ENCODE data around the gene ATP9A. TPM values are rescaled to one million over a fixed set of nuclear protein-coding genes. Genes with fewer than 3 reads are reported as not detected.

Gene ATP9A
- total RNA-seq, 1 donor from 2014 or later: 25.2 TPM

DNA sequence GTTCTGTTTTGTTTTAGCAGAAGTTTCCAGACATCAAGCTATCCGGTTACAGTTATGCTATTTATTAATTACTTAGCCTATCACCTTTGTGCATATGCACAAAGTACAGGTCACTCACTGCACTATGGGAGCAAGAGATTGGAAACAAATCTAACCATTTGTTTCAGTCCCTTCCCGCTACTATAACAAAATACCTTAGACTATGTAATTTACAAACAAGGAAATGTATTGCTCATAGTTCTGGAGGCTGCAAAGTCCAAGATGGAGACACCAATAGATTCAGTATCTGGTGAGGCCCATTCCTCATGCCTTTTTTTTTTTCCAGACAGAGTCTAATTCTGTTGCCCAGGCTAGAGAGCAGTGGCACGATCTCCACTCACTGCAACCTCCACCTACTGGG lies 35.1 kb downstream of the ATP9A start:
- H3K27me3 ChIP-seq (ENCODE audit: low read depth): no peaks in the 10 kb centered on the region
- H3K36me3 ChIP-seq: peaks cover 4% of the 10 kb centered on the region
- H3K4me1 ChIP-seq: peaks cover 30% of the 10 kb centered on the region
- H3K4me3 ChIP-seq: no peak overlapping the region
- H3K27ac ChIP-seq (replicated peaks): no peak overlapping the region
- intact Hi-C loops (cut with micrococcal nuclease): no loop called here
- TF ChIP-seq, protein P1, sequence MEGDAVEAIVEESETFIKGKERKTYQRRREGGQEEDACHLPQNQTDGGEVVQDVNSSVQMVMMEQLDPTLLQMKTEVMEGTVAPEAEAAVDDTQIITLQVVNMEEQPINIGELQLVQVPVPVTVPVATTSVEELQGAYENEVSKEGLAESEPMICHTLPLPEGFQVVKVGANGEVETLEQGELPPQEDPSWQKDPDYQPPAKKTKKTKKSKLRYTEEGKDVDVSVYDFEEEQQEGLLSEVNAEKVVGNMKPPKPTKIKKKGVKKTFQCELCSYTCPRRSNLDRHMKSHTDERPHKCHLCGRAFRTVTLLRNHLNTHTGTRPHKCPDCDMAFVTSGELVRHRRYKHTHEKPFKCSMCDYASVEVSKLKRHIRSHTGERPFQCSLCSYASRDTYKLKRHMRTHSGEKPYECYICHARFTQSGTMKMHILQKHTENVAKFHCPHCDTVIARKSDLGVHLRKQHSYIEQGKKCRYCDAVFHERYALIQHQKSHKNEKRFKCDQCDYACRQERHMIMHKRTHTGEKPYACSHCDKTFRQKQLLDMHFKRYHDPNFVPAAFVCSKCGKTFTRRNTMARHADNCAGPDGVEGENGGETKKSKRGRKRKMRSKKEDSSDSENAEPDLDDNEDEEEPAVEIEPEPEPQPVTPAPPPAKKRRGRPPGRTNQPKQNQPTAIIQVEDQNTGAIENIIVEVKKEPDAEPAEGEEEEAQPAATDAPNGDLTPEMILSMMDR (IDR thresholded peaks at IDR 0.05; ENCODE audit: borderline replicate concordance): no peak
- H3K9me3 ChIP-seq (replicated peaks): no peaks in the 10 kb centered on the region
- no peak for DNase-seq

DNA sequence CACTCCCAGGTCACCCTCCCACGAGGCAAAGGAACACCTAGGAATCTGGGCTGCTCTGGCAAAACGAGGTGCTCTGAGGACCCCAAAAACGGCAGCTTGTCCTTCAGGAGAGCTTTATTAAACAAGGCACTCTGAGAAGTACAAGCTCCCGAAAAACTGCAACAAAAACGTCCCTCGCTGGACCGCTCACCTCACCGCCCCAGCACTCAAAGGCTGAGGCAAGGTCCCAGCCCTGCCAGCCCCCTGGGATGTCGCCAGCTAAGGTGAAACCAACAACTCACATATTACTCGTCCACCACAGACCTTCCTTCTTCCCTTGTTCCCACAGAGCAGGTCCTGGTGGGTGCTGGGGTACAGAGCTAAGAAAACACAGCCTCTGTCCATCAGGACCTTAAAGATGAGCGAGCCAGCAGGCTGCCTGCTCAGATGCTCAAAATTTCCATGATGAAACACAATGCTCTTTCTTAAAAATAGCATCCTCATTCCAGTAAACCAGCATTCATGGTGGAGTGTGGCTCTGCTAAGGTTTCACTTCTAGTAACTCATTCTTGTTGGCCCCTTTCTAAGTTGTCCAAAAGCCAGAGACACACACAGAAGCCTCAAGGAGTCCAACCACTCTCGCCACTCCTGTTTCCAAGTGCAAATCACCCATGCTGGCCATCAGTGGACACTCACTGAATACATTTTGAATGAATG lies 35.9 kb downstream of the ATP9A start:
- Histone ChIP-seq H3K4me1 (peaks cover 30% of the 10 kb centered on the region), H3K9me3 (replicated peaks) (no peaks in the 10 kb centered on the region), H3K27me3 (ENCODE audit: low read depth) (no peaks in the 10 kb centered on the region), H3K36me3 (peaks cover 4% of the 10 kb centered on the region), H3K4me3 (peak overlapping the region; percentile 35), H3K27ac (replicated peaks) (peak overlapping the region; percentile 43)
- TF ChIP-seq, protein P1 (IDR thresholded peaks at IDR 0.05; ENCODE audit: borderline replicate concordance): no peak
- no peak for DNase-seq
- intact Hi-C loops (cut with micrococcal nuclease): no loop called here

DNA sequence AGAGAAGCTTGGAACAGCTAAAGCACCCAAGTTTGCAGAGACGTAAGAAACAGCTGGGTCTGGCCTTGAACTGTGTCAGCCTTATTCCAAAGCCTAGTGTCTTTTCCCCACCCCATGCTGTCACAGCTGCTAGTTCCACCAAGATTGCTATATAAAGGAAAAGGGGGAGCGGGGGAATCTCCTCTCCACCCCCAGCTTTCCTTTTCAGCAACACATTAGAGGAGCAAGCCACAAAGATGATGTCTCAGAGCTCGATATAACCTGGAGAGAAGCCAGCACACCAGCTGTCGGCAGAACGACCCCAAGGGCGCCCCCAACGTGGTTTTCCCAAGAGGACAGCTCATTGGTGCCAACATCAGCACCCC lies 36.5 kb downstream of the ATP9A start:
- no peak for DNase-seq
- TF ChIP-seq, protein P1 (IDR thresholded peaks at IDR 0.05; ENCODE audit: borderline replicate concordance): no peak
- Histone ChIP-seq H3K9me3 (replicated peaks) (no peaks in the 10 kb centered on the region), H3K4me1 (peaks cover 30% of the 10 kb centered on the region), H3K27ac (replicated peaks) (peak overlapping the region; percentile 43), H3K4me3 (peak overlapping the region; percentile 35), H3K36me3 (peaks cover 4% of the 10 kb centered on the region), H3K27me3 (ENCODE audit: low read depth) (no peaks in the 10 kb centered on the region)
- intact Hi-C loops (cut with micrococcal nuclease): no loop called here

DNA sequence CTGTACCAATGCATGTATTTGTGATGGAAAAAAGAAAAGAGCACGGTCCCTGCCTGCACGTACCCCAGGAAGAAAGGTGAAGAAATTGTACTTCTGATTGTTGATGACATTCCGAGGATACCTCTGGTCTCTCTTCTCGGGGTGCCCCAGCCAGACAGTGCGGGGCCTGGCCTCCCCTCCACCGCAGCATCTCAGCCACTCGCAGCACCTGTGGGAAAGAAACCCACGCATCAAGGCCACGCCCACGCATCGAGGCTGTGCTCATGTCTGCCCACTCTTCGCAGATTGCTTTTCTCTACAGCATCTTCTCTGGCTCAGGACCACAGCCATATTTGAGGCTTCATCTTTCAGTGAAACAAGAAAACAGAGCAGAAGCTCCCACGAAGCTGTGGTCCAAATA lies 38.4 kb downstream of the ATP9A start:
- H3K36me3 ChIP-seq: peaks cover 16% of the 10 kb centered on the region
- intact Hi-C loops (cut with micrococcal nuclease): no loop called here
- no peaks in the 10 kb centered on the region for H3K9me3 ChIP-seq (replicated peaks)
- no peak for DNase-seq
- peaks cover 16% of the 10 kb centered on the region for H3K4me1 ChIP-seq
- H3K27ac ChIP-seq (replicated peaks): no peak overlapping the region
- H3K4me3 ChIP-seq: no peak overlapping the region
- no peaks in the 10 kb centered on the region for H3K27me3 ChIP-seq (ENCODE audit: low read depth)
- TF ChIP-seq, protein P1 (IDR thresholded peaks at IDR 0.05; ENCODE audit: borderline replicate concordance): no peak

DNA sequence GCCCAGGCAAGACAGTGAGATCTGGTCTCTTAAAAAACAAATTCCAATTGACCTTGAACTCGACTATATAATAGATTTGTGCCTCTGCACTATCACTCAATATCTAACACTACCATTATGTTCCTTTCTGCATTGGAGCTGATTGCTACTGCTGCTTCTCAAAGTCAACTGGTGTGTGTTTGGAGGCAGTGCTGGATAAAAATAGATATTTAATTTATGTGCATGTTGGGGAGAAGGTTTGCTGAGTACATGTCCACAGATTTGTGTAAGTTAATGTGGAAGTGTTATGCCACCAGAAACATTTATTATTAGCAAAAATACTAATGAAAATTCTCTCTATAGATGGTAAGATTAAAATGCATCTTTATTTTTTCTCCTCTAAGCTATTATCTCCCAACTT lies 39.5 kb downstream of the ATP9A start:
- DNase-seq: no peak
- no peaks in the 10 kb centered on the region for H3K27me3 ChIP-seq (ENCODE audit: low read depth)
- peaks cover 16% of the 10 kb centered on the region for H3K4me1 ChIP-seq
- TF ChIP-seq, protein P1 (IDR thresholded peaks at IDR 0.05; ENCODE audit: borderline replicate concordance): no peak
- no peak overlapping the region for H3K4me3 ChIP-seq
- no peaks in the 10 kb centered on the region for H3K9me3 ChIP-seq (replicated peaks)
- intact Hi-C loops (cut with micrococcal nuclease): no loop called here
- H3K27ac ChIP-seq (replicated peaks): no peak overlapping the region
- H3K36me3 ChIP-seq: peaks cover 25% of the 10 kb centered on the region
